GM23338 (cell line): ENCODE data around the gene YIF1A.

Experiments used
- CREB1 ChIP-seq: fragments of 250-450 bp; sonication (Bioruptor Pico); IDR thresholded peaks from 2 replicates; pipeline ENCODE4 v1.5.0; 2020; ENCODE audit warnings: low read depth, mild to moderate bottlenecking, moderate library complexity
- CTCF ChIP-seq, 2 experiments: fragments of 200-600 bp in 1 of 2; sonication (generic) in 1 of 2; conservative IDR thresholded peaks; 2 replicates each; pipeline versions ENCODE4 v1.5.1 to v1.6.1; 2016 to 2017; ENCODE audit warnings: antibody characterized with exemption in 2 of 2, low read depth in 2 of 2, mild to moderate bottlenecking in 2 of 2, moderate library complexity in 1 of 2
- EZH2 ChIP-seq: fragments of 200-600 bp; sonication (generic); IDR thresholded peaks from one replicate; pipeline ENCODE4 v1.8.0; 2017; ENCODE audit warnings: antibody characterized with exemption, mild to moderate bottlenecking, low read depth; ENCODE audit not compliant: unreplicated experiment
- POLR2AphosphoS5 ChIP-seq: IDR thresholded peaks from 2 replicates; pipeline ENCODE4 v1.6.1; 2016; ENCODE audit warnings: antibody characterized with exemption, low read depth
- REST ChIP-seq: IDR thresholded peaks from one replicate; pipeline ENCODE4 v1.6.1; 2018; ENCODE audit warnings: antibody characterized with exemption; ENCODE audit not compliant: unreplicated experiment
- STAT1 ChIP-seq: IDR thresholded peaks from one replicate; pipeline ENCODE4 v1.6.1; 2016; ENCODE audit warnings: antibody characterized with exemption; ENCODE audit not compliant: unreplicated experiment

DNA sequence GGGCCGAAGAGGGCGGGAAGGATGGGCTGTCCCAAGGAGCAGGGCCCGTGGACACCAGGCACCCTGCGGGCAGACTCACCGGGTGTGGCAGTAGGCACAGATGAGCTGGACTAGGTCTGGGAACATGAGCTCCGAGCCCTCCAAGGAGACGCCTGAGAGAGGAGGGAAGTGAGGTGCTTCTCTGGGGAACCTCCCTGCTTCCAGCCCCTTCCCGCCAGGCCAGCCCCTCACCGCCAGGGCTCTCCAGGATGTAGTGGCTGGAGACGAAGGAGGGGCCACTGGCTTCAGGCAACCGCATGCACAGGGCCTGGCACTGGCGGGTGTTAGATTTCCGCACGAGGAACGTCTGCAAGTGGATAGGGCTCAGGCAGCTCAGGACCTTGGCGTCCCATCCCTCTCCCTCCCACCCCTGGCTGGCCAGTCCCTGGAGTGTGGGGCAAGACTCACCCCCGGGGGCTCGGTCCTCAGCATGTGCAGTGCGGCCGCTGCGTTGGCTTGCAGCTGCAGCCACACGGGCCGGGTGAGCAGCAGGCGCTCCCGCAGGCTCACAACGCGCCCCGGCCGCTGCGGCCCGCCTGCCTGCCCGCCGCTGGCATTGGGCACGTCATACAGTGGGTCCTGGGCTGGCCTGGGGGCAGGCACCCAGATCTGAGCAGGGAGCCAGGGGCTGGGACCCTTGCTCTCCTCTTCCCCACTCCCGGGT, 46.7 kb upstream of the YIF1A start:
- no peak for TF ChIP-seq EZH2
- no peak for TF ChIP-seq CTCF (conservative IDR thresholded peaks at IDR 0.05; ENCODE audit: low read depth in 2 of 2)
- TF ChIP-seq POLR2AphosphoS5, result no peak
- TF ChIP-seq STAT1, result no peak
- no peak for TF ChIP-seq CREB1
- TF ChIP-seq REST, result no peak
